Panc1 (cell line): ENCODE data around the gene SDCBP2.

Experiments
- CTCF ChIP-seq: fragments of 450-650 bp; IDR thresholded peaks from 2 replicates; pipeline ENCODE4 v1.5.1; 2017; ENCODE audit warnings: mild to moderate bottlenecking
- POLR2AphosphoS5 ChIP-seq: IDR thresholded peaks from 2 replicates; pipeline ENCODE4 v1.6.1; 2012; ENCODE audit warnings: mild to moderate bottlenecking, low read depth, low read length, moderate library complexity

- TF ChIP-seq CTCF, result no peak
- no peak for TF ChIP-seq POLR2AphosphoS5
These were observed 3.9 kb upstream of the SDCBP2 start for GRCh38 chr20:1332749-1333300.
